Upper lobe of left lung (tissue), 6 donors: ENCODE measurements around the gene MRO. TPM values are rescaled to one million over a fixed set of nuclear protein-coding genes. Genes with fewer than 3 reads are reported as not detected.

ENCODE experiments used
- ATAC-seq, 2 donors: fragments of 200-7000 bp; cut with Tn5 transposase; one replicate each; pipeline ENCODE4 v1.9.1; 2022; ENCODE audit warnings: mild to moderate bottlenecking in 2 of 2, moderate library complexity in 2 of 2; ENCODE audit not compliant: low FRiP score in 2 of 2
- DNase-seq, 2 donors: peaks; one replicate each; pipeline ENCODE4 v3.0.0-alpha.2; 2019 to 2020
- H3K27ac ChIP-seq, 4 donors: fragments of 200-600 bp; sonication (generic); one replicate each; pipeline ENCODE4 v1.5.1; 2016 to 2019
- H3K27me3 ChIP-seq, 4 donors: fragments of 200-600 bp; sonication (generic); one replicate each; pipeline ENCODE4 v1.5.1; 2017 to 2019
- H3K36me3 ChIP-seq, 4 donors: fragments of 200-600 bp; sonication (generic); one replicate each; pipeline ENCODE4 v1.5.1; 2016 to 2019
- H3K4me1 ChIP-seq, 4 donors: fragments of 200-600 bp; sonication (generic); one replicate each; pipeline ENCODE4 v1.5.1; 2018 to 2019
- H3K4me3 ChIP-seq, 4 donors: fragments of 200-600 bp; sonication (generic); one replicate each; pipeline ENCODE4 v1.5.1; 2017 to 2019; ENCODE audit warnings: mild to moderate bottlenecking in 2 of 4, moderate library complexity in 1 of 4
- H3K9me3 ChIP-seq, 4 donors: fragments of 200-600 bp; sonication (generic); one replicate each; pipeline ENCODE4 v1.5.1; 2018 to 2019
- CTCF ChIP-seq, 6 experiments: fragments of 450-650 bp in 4 of 6; fragments of 200-600 bp in 2 of 6; sonication (generic) in 2 of 6; IDR thresholded peaks; one replicate each; pipeline ENCODE4 v1.5.1; 2016 to 2019; ENCODE audit warnings: antibody characterized with exemption in 6 of 6
- EP300 ChIP-seq, 4 donors: sonication (generic); formaldehyde crosslinking; IDR thresholded peaks; one replicate each; pipeline ENCODE4 v1.5.1; 2017; ENCODE audit warnings: antibody characterized with exemption in 4 of 4, control low read depth in 2 of 4
- POLR2A ChIP-seq, 4 donors: fragments of 450-650 bp; IDR thresholded peaks; one replicate each; pipeline ENCODE4 v1.5.1; 2016 to 2017; ENCODE audit warnings: antibody characterized with exemption in 4 of 4, mild to moderate bottlenecking in 2 of 4
- POLR2AphosphoS5 ChIP-seq, 2 donors: sonication (generic); formaldehyde crosslinking; IDR thresholded peaks; one replicate each; pipeline ENCODE4 v1.5.1; 2017; ENCODE audit warnings: antibody characterized with exemption in 2 of 2
- WGBS, 2 donors: methylation state at CpG; one replicate each; pipeline ENCODE4 v1.1.5; 2017 to 2018; 5-methylcytosine and 5-hydroxymethylcytosine counted together
- total RNA-seq, 6 donors: library from RNA; depleted of rRNA in 4 of 6; stranded (reverse); fragments of >200 nt in 4 of 6; gene quantifications; one replicate each; pipeline versions ENCODE4 v1.1.0 to v1.2.1, GENCODE V29; 2016 to 2021
- donor health status: DM: no; HTN: no; CAD: no; lungs with moderate emphysema.
- donor health status: DM: no; HTN: yes; CAD: no; lungs with severe emphysema.

MRO gene
- total RNA-seq, 6 donors from 2014 or later: 0.46 to 0.77 (median 0.71) TPM; not detected in 3

DNA sequence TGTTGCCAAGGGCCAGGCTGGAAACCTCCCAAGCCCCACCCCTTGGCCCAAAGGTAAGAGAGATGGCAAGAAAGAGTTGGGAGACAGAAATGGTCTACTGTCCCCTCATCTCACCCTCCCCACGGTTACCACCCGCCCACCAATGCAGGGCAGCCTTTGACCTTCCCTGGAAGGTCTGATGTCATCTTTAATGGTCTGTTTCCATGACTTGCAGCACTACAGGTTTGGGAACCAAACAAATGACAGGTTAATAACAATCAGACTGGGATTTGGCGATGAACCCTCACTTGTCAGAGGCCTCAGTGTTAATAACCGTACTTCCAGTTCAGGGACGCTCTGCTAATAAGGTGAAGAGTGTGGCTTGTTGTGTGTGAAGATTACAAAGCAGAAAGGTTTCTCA is 70.4 kb downstream of the MRO start:
- Histone ChIP-seq H3K4me1 (no peaks in the 10 kb centered on the region), H3K36me3 (no peaks in the 10 kb centered on the region), H3K9me3 (no peaks in the 10 kb centered on the region), H3K27me3 (no peaks in the 10 kb centered on the region), H3K4me3 (no peak overlapping the region), H3K27ac (no peak overlapping the region)
- WGBS, 2 donors: 74 to 81% methylated on average over 5 of the region's 5 CpGs
- no peak for DNase-seq
- no peak for TF ChIP-seq POLR2A (IDR thresholded peaks at IDR 0.05)
- TF ChIP-seq CTCF (IDR thresholded peaks at IDR 0.05): no peak
- no peak for TF ChIP-seq POLR2AphosphoS5 (IDR thresholded peaks at IDR 0.05)
- TF ChIP-seq EP300 (IDR thresholded peaks at IDR 0.05): no peak
- ATAC-seq: no peak

- no peak overlapping the region for H3K27ac ChIP-seq
- no peaks in the 10 kb centered on the region for H3K27me3 ChIP-seq
- H3K9me3 ChIP-seq: no peaks in the 10 kb centered on the region
- TF ChIP-seq EP300 (IDR thresholded peaks at IDR 0.05): no peak
- no peak for TF ChIP-seq POLR2A (IDR thresholded peaks at IDR 0.05)
- TF ChIP-seq CTCF (IDR thresholded peaks at IDR 0.05): no peak
- TF ChIP-seq POLR2AphosphoS5 (IDR thresholded peaks at IDR 0.05): no peak
- H3K4me3 ChIP-seq: no peak overlapping the region
- no peak for ATAC-seq
- no peaks in the 10 kb centered on the region for H3K4me1 ChIP-seq
- whole genome bisulfite sequencing, 2 donors: 44 to 58% methylated on average over 8 to 9 of the region's 9 CpGs
- H3K36me3 ChIP-seq: no peaks in the 10 kb centered on the region
- no peak for DNase-seq
Observed at GRCh38 chr18:50748243-50749229, 71.3 kb downstream of the MRO start.

GRCh38 chr18:50747849-50748242 is 72.0 kb downstream of the MRO start:
- DNase-seq (no peak), ATAC-seq (no peak)
- Histone ChIP-seq H3K4me3 (no peak overlapping the region), H3K36me3 (no peaks in the 10 kb centered on the region), H3K27me3 (no peaks in the 10 kb centered on the region), H3K9me3 (no peaks in the 10 kb centered on the region), H3K27ac (no peak overlapping the region), H3K4me1 (no peaks in the 10 kb centered on the region)
- WGBS, 2 donors: 43 to 50% methylated on average over 1 of the region's 1 CpG
- no peak for TF ChIP-seq POLR2AphosphoS5 (IDR thresholded peaks at IDR 0.05)

DNA sequence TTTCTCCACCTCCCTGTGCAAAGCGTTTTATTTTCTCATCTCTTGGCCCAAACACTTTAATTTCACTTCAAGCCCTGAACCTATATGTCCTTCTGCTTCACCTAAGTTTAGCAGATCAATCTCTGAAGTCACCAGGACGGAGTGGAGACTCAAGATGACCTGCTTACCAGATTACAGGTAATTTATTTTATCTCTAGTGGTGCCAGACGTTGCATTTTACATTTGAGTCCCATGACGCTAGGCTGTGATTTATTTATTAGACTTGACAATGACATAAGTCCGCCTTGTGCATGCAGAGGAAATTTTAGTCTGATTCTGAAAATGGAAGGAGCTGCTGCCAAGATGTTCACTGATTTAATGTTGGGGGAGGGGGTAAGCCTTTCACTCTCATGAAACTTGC is 73.9 kb downstream of the MRO start:
- WGBS, 2 donors: 74% methylated on average over 5 of the region's 5 CpGs
- Histone ChIP-seq H3K36me3 (no peaks in the 10 kb centered on the region), H3K9me3 (no peaks in the 10 kb centered on the region), H3K4me3 (no peak overlapping the region), H3K4me1 (no peaks in the 10 kb centered on the region), H3K27me3 (no peaks in the 10 kb centered on the region), H3K27ac (no peak overlapping the region)
- DNase-seq (no peak), ATAC-seq (no peak)
- TF ChIP-seq POLR2AphosphoS5 (IDR thresholded peaks at IDR 0.05) (no peak), CTCF (IDR thresholded peaks at IDR 0.05) (no peak), POLR2A (IDR thresholded peaks at IDR 0.05) (no peak), EP300 (IDR thresholded peaks at IDR 0.05) (no peak)

Other genes starting within 250 kb of the MRO start
- 10 to 100 TPM; 26.9 to 69.8 (median 36.4) TPM for gene ME2, start 59.1 kb upstream of the MRO start, total RNA-seq
- 10 to 100 TPM in 1 of 6 donors, 1 to 10 TPM in 5; 2.3 to 11.9 (median 9.3) TPM for gene ELAC1, start 148.0 kb upstream of the MRO start, total RNA-seq
- gene SMAD4, start 210.2 kb upstream of the MRO start, total RNA-seq: 100 to 1,000 TPM in 4 of 6 donors, 10 to 100 TPM in 2; 94.7 to 140 (median 107) TPM